ENCODE results near the gene CCDC24. TPM values are rescaled to one million over a fixed set of nuclear protein-coding genes. Genes with fewer than 3 reads are reported as not detected.

Gene CCDC24
- total and polyA plus RNA-seq, 2 donors (not counting 3 experiments of a cell fraction or from before 2014, with no cell fraction given) = 2.2 to 3.1 TPM

- POLR2A ChIA-PET = no interaction called here
- no peak for FAIRE-seq
- H4K20me1 ChIP-seq (replicated peaks; ENCODE audit: control insufficient read depth, extremely low read depth, insufficient read depth, low read length) = no peaks in the 10 kb centered on the region
Measured at GRCh38 chr1:43952731-43953346, 38.6 kb upstream of the CCDC24 start.

GRCh38 chr1:43953361-43953760 is 38.0 kb upstream of the CCDC24 start:
- FAIRE-seq = no peak
- dilution Hi-C loops (cut with MboI; ENCODE audit: extremely low pct_ligation_motif_present, low sequenced_read_pairs) = no loop called here
- no peak overlapping the region for H2AFZ ChIP-seq (ENCODE audit: low read depth, low read length)
- no peaks in the 10 kb centered on the region for H3K79me2 ChIP-seq (ENCODE audit: control insufficient read depth, insufficient read depth, low read length)
- no peaks in the 10 kb centered on the region for H4K20me1 ChIP-seq (replicated peaks; ENCODE audit: control insufficient read depth, extremely low read depth, insufficient read depth, low read length)
- ChIA-PET POLR2A (no interaction called here), CTCF (interaction anchor here (1.6 to 1.7 kb wide), 2 partner anchors 22 to 95 kb away, joined by 4 to 5 read pairs; partner anchors contain the start of gene ATP6V0B)
- intact Hi-C loops (cut with micrococcal nuclease) = no loop called here
- no peaks in the 10 kb centered on the region for H3K27me3 ChIP-seq (ENCODE audit: control insufficient read depth in 2 of 2, insufficient read depth in 2 of 2, low read length in 2 of 2)
- no peaks in the 10 kb centered on the region for H3K9me3 ChIP-seq (replicated peaks; ENCODE audit: control insufficient read depth, insufficient read depth, low read length)
- no peak overlapping the region for H3K4me3 ChIP-seq (replicated peaks in 1 of 3; ENCODE audit: insufficient read depth in 1 of 3, low read depth in 1 of 3, low read length in 3 of 3)
- H3K9ac ChIP-seq (replicated peaks; ENCODE audit: extremely low read depth, insufficient read depth, low read length) = no peak overlapping the region
- H3K4me2 ChIP-seq (ENCODE audit: insufficient read depth, low read length) = no peak overlapping the region
- H3K9me1 ChIP-seq (replicated peaks; ENCODE audit: control insufficient read depth, extremely low read depth, insufficient read depth, low read length) = no peaks in the 10 kb centered on the region
- H3K27ac ChIP-seq (ENCODE audit: insufficient read depth, low read depth, low read length) = no peak overlapping the region
- TF ChIP-seq POLR2AphosphoS5 (IDR thresholded peaks at IDR 0.05; ENCODE audit: insufficient read depth, low read depth, low read length) (no peak), MYC (IDR thresholded peaks at IDR 0.05; ENCODE audit: low read depth, low read length) (no peak)
- no TSS peak for BruUV-seq (replicated peaks)
- peaks cover 5 to 20% of the 10 kb centered on the region in 2 experiments for H3K36me3 ChIP-seq (ENCODE audit: control insufficient read depth in 2 of 2, extremely low read depth in 1 of 2, insufficient read depth in 2 of 2, low read length in 2 of 2)
- no peak for DNase-seq (ENCODE audit: low read depth, low spot score)
- peaks cover 1% of the 10 kb centered on the region for H3K4me1 ChIP-seq (ENCODE audit: control insufficient read depth, extremely low read depth, insufficient read depth, low read length)

More at GRCh38 chr1:43952731-43953346, 38.6 kb upstream of the CCDC24 start:
- intact Hi-C loops (cut with micrococcal nuclease) (no loop called here), dilution Hi-C loops (cut with MboI; ENCODE audit: extremely low pct_ligation_motif_present, low sequenced_read_pairs) (no loop called here)
- H3K36me3 ChIP-seq (ENCODE audit: control insufficient read depth in 2 of 2, extremely low read depth in 1 of 2, insufficient read depth in 2 of 2, low read length in 2 of 2) = peaks cover 3 to 19% of the 10 kb centered on the region in 2 experiments
- H3K9ac ChIP-seq (replicated peaks; ENCODE audit: extremely low read depth, insufficient read depth, low read length) = no peak overlapping the region
- TF ChIP-seq GATA2 (IDR thresholded peaks at IDR 0.05; ENCODE audit: insufficient read depth, insufficient read length, low read depth, low read length) (no peak), POLR2A (IDR thresholded peaks at IDR 0.05; ENCODE audit: low read depth, low read length) (no peak), MYC (IDR thresholded peaks at IDR 0.05; ENCODE audit: low read depth, low read length) (no peak), MAX (IDR thresholded peaks at IDR 0.05; ENCODE audit: insufficient read depth, insufficient read length) (no peak), JUN (IDR thresholded peaks at IDR 0.05; ENCODE audit: borderline replicate concordance, insufficient read depth, insufficient read length, low read depth) (no peak), POLR2AphosphoS5 (IDR thresholded peaks at IDR 0.05; ENCODE audit: insufficient read depth, low read depth, low read length) (no peak), EZH2 (IDR thresholded peaks at IDR 0.05; ENCODE audit: borderline replicate concordance, low read depth, low read length, severe bottlenecking) (no peak), FOS (IDR thresholded peaks at IDR 0.05; ENCODE audit: borderline replicate concordance, insufficient read depth, low read length) (no peak)
- no peaks in the 10 kb centered on the region for H3K9me3 ChIP-seq (replicated peaks; ENCODE audit: control insufficient read depth, insufficient read depth, low read length)
- H3K9me1 ChIP-seq (replicated peaks; ENCODE audit: control insufficient read depth, extremely low read depth, insufficient read depth, low read length) = no peaks in the 10 kb centered on the region
- no peaks in the 10 kb centered on the region for H3K79me2 ChIP-seq (ENCODE audit: control insufficient read depth, insufficient read depth, low read length)
- BruUV-seq (replicated peaks) = no TSS peak
- H2AFZ ChIP-seq (ENCODE audit: low read depth, low read length) = no peak overlapping the region
- H3K4me1 ChIP-seq (ENCODE audit: control insufficient read depth, extremely low read depth, insufficient read depth, low read length) = peaks cover 7% of the 10 kb centered on the region
- no peak for DNase-seq (ENCODE audit: low read depth, low spot score)
- H3K4me2 ChIP-seq (ENCODE audit: insufficient read depth, low read length) = no peak overlapping the region
- no peak overlapping the region for H3K4me3 ChIP-seq (replicated peaks in 1 of 3; ENCODE audit: insufficient read depth in 1 of 3, low read depth in 1 of 3, low read length in 3 of 3)
- H3K27ac ChIP-seq (ENCODE audit: insufficient read depth, low read depth, low read length) = no peak overlapping the region
- CTCF ChIA-PET = interaction anchor here (1.7 kb wide), 1 partner anchor 95 kb away, joined by 4 read pairs; no protein-coding TSS in a partner anchor
- no peaks in the 10 kb centered on the region for H3K27me3 ChIP-seq (ENCODE audit: control insufficient read depth in 2 of 2, insufficient read depth in 2 of 2, low read length in 2 of 2)

Data from endothelial cell of umbilical vein (primary cell).